ENCODE measurements around the gene DCAF7.

DCAF7 gene

GRCh38 chr17:63623786-63624530 is 73.7 kb downstream of the DCAF7 start:
- in situ Hi-C loops (cut with MboI; ENCODE audit: low sequenced_read_pairs), result no loop called here

- in situ Hi-C loops (cut with MboI; ENCODE audit: low sequenced_read_pairs), result no loop called here
These were observed 74.2 kb downstream of the DCAF7 start for GRCh38 chr17:63624531-63624880.

GRCh38 chr17:63626551-63627180 is 76.4 kb downstream of the DCAF7 start:
- in situ Hi-C loops (cut with MboI; ENCODE audit: low sequenced_read_pairs), result no loop called here

GRCh38 chr17:63629627-63630026 is 79.3 kb downstream of the DCAF7 start:
- in situ Hi-C loops (cut with MboI; ENCODE audit: low sequenced_read_pairs), result no loop called here

- in situ Hi-C loops (cut with MboI; ENCODE audit: low sequenced_read_pairs), result no loop called here
These were observed 80.8 kb downstream of the DCAF7 start for GRCh38 chr17:63631062-63631461.

DNA sequence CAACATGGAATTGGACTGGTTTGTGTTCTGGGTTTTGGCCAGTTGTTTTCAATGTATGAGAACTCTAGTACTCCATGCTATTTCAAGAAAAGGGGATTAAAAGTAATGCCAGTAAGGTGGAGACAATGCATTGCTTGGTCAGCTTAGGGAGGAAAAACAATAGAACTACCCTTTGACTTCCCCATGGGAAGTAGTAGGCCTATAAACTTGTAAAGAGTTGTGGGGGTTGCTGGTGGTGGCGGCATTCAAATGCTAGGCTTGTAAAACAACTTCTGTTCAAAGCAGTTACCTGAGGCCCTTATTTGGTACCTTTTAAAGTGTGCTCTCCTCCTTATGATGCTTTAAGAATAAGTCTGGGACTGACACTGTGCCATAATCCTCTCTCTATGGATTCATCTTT is 81.3 kb downstream of the DCAF7 start:
- in situ Hi-C loops (cut with MboI; ENCODE audit: low sequenced_read_pairs), result no loop called here

DNA sequence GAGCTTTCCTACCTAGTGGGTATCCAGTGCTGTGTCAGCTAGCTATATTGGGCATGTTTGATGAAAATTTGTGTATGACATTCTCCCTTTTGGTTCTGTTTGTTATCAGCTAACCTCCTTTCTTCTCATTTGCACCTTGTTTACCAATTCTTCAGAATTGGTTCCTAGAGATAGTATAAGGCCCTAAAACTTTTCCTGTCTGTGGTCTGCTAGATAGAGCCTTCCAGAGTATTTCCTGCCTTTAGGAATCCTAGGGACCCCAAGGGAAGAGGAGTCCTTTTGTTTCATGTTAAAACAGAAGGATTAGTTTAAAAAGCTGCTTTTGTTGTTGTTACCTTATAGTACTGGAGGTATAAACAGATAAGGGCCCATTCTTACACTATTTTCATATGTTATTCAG is 83.5 kb downstream of the DCAF7 start:
- in situ Hi-C loops (cut with MboI; ENCODE audit: low sequenced_read_pairs), result no loop called here

DNA sequence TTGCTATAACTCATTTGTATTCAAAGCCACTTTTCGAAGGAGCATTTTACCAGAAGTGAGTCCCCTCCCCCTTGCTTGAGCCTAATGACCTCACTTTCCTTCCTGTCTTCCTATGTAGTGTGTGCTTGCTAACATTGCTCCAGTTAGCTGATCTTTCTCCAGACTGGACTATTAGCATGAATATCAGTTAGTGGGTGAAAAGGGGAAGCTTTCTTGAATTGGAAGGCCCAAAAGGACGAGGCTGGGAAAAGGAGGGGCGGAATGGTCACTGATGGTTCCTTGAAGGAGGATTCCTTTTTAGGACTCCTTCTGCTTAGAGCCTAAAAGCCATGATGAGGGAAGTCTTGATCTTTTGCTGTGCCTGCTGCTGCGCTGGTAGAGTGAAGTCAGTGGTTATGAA is 83.9 kb downstream of the DCAF7 start:
- in situ Hi-C loops (cut with MboI; ENCODE audit: low sequenced_read_pairs), result no loop called here

GRCh38 chr17:63634816-63635215 is 84.5 kb downstream of the DCAF7 start:
- in situ Hi-C loops (cut with MboI; ENCODE audit: low sequenced_read_pairs), result no loop called here

GRCh38 chr17:63635290-63635689 is 85.0 kb downstream of the DCAF7 start:
- in situ Hi-C loops (cut with MboI; ENCODE audit: low sequenced_read_pairs), result no loop called here

GRCh38 chr17:63635787-63636186 is 85.5 kb downstream of the DCAF7 start:
- in situ Hi-C loops (cut with MboI; ENCODE audit: low sequenced_read_pairs), result no loop called here

DNA sequence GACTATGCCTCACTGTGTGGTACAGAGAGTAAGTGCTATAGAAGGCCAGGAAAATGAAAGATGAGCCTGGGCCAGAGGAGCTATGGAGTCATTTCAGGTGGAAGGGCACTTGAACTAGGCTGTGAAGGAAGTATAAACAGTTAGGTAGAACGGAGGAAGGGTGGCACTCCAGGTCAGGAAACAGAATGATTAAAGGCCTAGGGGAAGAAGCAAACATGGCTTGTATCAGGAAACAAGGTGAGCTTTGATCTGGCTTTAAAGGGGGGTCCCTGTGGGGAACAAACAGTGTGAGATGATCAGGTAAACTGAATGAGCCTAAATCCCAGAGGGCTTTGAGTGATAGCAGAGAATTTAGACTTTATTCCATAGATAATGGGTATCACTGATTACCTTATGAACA is 88.8 kb downstream of the DCAF7 start:
- in situ Hi-C loops (cut with MboI; ENCODE audit: low sequenced_read_pairs), result no loop called here

- in situ Hi-C loops (cut with MboI; ENCODE audit: low sequenced_read_pairs), result no loop called here
These were observed 89.8 kb downstream of the DCAF7 start for GRCh38 chr17:63640038-63640437.

DNA sequence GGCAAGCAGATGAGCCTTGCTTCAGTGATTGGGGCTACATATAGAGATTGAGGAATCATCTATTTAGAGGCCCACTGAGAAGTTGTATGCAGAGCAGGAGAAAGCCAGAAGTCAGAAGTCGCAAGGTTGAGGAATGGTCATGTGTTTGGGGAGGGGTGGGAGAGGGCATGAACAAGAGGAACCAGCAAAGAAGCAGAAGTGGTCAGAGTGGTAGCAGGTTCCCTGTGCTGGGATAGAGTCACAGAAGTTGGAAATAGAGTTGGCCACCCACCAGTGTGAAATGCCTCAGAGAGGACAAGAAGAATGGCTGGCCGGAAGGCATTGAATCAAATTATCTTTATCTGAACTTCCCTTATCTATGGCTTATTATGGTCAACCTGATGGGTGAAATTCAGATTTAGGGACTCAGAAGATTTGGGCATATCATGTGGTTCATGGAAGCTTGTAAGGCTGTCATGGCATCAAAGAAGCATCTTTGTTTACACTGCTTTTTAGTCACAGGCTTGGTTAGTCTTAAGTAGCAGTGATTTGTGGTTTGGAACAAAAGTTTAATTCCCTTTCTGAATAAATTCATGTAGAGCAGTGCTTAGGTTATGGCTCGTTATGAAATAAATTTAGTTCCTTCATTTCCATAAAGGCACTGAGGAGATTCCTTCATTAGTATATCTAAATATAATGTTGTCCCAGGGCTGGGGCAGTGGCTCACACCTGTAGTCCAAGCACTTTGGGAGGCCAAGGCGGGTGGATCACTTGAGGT is 91.6 kb downstream of the DCAF7 start:
- in situ Hi-C loops (cut with MboI; ENCODE audit: low sequenced_read_pairs), result no loop called here
